Daoy (cell line): ENCODE results near the gene CCSER1. TPM values are rescaled to one million over a fixed set of nuclear protein-coding genes. Genes with fewer than 3 reads are reported as not detected.
"Not testable (repeated sequence)": the region's sequence is repeated elsewhere in the genome, so short reads cannot be mapped to it uniquely, and the experiment has no call there.

Experiments
- DNase-seq: peaks from one replicate; pipeline ENCODE4 v3.0.0-alpha.2; 2015; ENCODE audit warnings: low read depth
- total RNA-seq: library from RNA; depleted of rRNA; stranded (reverse); fragments of >200 nt; shearing (Covaris generic); gene quantifications from 2 replicates; pipeline ENCODE4 v1.2.3, GENCODE V29; 2014

CCSER1 gene
- total RNA-seq, 1 experiment from 2014 or later = 1.0 TPM

DNA sequence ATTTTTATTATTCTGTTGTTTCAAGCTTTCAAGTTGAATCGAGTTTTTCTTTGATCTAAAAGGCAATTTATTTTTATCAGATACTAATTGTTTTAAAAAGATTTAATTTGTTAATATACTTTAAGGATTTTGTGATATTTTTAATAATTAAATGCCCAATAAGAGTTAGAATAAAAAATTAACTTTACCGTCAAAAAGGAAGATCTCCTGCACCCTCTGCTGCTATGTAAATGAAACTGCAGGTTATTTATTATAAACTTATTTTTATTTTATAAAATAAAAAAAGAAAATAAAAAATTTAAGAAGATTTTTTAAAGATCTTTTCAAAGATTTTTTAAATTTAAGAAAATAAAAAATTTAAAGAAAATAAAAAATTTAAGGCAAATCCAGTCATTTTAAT is 166.1 kb downstream of the CCSER1 start:
- no peak for DNase-seq

DNA sequence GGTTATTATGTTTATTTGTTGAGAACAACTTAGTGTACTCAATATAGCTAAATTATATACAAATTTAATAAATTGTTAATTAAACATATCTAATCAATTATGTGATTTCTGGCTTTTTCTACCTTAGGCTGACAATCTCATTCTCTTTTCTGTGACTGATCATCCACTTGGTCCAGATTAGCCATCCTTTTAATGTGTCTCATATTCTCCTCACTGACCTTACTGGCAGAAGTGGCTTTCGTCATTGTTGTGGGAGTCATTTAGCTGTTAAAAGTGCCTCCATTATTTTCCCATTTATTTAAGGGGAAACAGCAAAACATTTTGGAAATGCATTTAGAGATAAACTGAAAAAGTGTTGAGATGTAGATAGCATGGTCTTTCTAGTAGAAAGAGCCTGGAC is 172.2 kb downstream of the CCSER1 start:
- no peak for DNase-seq

DNA sequence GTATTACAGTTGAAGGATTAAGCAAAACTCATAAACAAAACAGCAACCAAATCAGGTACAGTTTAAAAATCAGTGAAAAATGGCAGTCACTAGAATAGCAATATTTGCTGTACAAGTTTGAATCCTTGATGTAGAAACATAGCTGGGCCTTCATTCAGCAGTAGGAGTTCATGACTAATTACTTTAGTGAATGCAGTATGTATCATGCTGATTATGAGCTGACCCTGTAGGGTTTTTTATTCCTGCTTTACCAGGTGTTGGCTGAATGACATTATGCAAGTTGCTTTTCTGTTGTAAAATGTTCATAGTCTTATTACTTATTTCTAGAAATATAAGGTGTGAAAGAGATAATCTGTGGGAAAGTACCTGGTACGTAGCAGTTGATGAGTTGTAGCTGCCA is 179.6 kb downstream of the CCSER1 start:
- DNase-seq = no peak

DNA sequence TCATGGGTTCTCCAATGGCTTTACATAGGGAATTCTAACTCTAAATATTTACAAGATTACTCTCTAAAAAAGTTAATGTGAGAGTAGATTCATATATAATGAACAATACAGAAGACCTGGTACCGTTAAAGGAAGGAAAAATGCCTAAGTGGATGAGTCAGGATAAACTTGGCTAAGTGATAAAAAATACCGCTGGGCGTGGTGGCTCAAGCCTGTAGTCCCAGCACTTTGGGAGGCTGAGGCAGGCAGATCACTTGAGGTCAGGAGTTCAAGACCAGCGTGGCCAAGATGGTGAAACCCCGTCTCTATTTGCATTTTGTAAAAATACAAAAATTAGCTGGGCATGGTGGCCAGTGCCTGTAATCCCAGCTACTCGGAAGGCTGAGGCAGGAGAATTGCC is 189.9 kb downstream of the CCSER1 start:
- peak; percentile 31 for DNase-seq

DNA sequence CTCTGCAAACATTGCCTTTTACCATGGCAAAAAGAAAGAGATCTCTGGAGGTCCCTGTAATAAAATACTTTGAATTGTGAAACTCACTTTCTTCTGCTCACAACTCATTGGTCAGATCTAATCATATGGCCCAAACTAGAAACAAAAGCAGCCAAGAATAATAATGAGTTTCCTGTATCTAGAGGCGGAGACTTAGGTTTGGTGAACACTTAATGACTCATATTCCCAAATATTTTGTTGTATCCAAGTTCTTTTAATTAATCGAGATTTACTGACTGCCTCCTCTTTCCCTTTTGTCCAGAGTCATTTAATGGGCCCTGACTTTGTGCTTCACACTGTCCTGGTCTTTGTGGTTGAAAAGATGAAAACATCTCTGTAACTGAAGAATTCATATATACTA is 190.6 kb downstream of the CCSER1 start:
- DNase-seq = peak; percentile 53

DNA sequence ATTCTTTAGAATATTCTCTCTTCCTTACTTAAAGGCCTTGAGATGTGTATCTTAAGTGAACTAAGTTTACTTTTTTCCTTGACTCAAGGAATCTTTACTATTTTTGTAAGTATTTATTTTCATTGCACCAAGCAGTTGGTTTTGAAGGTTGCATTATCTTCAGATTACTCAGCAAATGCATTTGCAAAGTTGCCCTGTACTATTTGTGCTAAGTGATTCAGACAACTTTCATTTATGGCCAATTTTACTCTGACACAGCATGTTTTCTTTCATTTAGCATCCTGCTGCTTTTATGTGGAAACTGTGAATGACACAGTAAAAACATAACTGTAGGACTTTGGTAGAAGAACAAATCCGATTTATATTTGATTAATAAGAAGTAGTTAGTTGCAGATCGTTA is 191.0 kb downstream of the CCSER1 start:
- peak; percentile 30 for DNase-seq

DNA sequence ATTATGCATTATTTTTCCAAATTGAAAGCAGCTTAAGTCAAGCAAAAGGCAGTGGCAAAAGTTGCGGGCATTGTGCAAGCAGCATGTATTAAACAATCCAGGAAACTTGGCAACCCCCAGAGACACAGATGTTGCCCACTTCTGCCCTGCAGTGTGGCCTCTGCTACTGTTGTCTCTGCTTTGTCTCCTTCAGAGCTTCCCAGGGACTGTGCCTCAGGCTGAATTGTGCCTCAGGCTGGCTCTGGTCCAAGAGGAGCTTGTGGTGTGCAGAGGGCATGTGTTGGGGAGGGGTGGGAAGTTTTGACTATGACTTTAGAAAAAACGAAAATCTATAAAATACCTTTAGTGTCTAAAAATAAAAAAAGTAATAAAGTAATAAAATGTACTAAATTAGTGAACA is 201.4 kb downstream of the CCSER1 start:
- peak; percentile 43 for DNase-seq

DNA sequence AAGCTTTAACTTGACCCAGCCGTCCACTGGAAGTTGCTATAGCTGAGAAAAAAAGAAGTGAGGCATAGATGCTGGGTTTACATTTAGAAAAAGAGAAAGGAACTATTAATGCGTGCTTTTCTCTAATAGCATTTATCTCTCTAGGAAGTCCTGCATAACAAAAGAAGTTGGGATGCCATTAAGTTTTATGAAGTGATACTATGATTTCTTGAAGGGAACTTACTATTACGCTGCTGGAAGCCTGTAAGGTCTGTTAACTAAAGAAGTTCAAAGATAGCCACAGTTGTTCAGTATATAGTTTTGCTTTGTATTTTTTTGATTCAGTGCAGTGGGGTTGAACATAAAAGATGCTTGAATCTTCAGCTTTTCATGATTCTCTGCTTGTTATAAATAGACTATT is 203.4 kb downstream of the CCSER1 start:
- DNase-seq = no peak

DNA sequence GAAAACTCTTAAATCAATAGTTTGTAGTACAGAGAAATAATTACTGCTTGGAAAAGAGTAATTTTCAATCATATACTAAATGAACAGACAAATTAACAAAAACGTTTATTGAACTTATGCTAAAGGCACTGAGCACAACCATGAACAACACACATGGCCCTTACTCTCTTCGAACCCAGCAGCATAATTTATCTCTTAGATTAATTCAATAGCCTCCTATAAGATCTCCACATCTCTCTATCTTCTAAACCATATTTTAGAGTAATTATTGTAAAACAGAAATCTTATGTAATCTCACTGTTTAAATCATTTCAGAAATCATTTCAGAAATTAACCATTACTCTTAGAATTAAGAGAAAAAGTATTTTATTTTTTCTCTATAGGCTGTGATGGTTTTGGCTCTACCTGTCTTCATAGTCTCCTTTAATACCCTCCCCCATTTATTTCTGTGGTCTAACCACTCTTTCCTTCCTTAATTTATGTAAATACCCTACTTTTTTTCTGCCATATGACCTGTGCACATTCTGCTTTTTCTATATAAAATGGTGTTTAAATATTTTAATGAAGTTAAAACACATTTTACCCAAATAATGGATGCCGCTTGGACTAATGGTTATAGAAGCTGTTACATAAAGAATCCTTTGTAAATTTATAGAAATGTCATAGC is 218.5 kb downstream of the CCSER1 start:
- DNase-seq = no peak

DNA sequence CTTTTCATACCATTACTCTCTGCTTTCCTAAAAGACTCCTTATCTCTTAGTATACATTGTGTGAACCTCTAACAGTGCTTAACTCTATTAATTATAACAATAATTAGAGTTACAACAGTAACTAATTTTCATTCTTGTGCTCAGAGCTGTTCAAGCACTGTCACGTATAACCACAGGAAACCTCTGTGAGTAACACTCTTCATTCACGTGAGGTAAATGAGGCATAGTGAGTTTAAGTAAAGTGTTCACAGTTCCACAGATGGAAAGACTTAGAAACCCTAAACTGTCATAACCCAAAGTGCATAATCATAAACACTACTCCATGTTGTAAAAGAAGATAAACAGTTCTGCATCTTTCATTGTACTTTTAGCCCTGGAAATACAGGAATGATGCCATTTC is 222.4 kb downstream of the CCSER1 start:
- DNase-seq = no peak

DNA sequence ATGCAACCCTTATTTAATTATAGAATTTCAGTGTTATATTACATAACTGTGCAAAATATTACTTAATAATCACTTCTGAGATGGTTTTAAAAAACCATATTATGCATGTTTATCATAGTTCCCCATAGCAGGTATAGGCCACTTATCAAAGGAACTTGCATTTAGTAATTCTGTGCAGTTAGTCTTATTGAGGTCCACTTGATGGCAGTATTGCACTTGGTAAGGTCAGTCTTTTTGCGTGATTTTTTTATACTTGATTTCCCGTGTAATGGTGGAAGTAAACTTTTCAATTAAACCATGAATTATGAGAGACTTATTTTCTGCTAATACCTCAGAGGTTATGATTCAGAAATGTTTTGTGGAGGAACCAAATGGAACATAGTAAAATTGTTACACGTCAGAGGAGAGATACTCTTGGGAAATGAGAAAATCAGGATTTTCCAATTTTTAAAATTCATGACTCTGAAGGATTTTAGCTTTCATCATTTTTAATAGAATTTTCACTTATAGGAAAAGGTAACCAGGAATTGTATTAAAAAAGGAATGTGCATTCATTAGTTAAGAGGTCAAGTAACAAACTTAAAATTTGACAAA is 230.0 kb downstream of the CCSER1 start:
- peak; percentile 21 for DNase-seq

DNA sequence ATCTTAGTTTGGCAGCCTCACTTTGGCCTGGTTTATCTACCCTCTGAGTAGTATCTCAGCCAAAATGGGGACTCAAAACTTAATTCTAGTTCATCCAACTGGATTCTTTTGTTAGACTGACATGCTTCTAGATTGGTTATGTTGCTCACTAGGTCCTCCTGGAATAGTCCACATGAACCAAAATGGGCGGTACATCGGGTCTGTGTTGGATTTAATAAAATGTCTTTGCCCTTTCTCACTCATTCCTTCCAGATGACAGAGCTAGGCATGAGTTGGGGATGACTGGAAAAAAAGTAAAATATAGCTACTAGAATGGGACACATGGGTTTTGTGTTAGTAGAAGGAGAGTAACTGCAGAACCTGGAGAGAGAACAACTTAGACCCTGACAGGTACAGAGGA is 247.9 kb downstream of the CCSER1 start:
- DNase-seq = no peak

DNA sequence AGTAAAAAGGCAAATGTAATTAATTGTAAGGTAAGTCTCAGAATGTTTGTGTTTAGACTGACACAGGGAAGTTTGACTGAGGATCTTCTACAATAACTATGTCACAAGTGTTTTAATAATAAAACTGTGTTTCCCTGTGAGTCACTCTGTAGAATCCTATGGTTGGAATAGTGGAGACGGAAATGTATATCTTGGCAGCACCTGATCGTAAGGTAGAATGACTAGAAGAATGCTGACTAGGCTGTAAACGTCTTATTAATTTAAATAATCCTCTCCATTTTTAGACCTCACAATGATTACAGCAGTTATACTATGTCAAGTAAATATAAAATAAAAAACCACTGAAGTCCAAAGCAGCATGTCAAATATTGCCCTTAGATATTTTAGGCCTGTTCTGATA is 266.0 kb downstream of the CCSER1 start:
- DNase-seq = no peak

DNA sequence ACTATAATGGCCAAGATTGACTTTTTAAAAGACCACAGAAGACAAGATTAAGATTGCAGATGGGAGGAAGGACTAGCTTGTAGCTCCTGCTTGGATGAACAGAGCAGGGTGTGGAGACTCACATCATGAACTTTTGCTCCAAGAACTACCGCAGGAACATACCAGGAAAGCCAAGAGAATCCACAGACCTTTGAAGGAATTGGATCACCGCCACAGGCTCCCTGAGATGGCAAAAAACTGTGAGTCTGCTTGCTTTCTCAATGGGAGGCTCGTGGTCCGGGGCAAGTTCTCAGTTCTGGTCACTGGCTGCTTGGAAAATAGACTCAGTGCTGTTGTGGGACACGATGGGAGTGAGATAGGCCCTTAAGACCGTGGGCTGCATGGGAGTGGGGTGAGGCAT is 276.6 kb downstream of the CCSER1 start:
- DNase-seq = no peak

DNA sequence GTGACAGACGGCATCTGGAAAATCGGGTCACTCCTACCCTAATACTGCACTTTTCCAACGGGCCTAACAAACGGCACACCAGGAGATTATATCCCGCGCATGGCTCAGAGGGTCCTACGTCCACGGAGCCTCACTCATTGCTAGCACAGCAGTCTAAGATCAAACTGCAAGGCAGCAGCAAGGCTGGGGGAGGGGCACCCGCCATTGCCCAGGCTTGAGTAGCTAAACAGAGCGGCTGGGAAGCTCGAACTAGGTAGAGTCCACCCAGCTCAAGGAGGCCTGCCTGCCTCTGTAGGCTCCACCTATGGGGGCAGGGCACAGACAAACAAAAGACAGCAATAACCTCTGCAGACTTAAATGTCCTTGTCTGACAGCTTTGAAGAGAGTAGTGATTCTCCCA is 280.7 kb downstream of the CCSER1 start:
- not testable (repeated sequence) for DNase-seq

DNA sequence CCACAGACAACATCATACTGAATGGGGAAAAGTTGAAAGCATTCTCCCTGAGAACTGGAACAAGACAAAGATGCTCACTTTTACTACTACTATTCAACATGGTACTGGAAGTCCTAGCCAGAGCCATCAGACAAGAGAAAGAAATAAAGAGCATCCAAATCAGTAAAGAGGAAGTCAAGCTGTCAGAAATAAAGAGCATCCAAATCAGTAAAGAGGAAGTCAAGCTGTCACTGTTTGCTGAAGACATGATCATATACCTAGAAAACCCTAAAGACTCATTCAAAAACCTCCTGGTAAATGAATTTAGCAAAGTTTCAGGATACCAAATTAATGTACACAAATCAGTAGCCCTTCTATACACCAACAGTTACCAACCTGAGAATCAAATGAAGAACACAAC is 285.6 kb downstream of the CCSER1 start:
- DNase-seq = not testable (repeated sequence)

DNA sequence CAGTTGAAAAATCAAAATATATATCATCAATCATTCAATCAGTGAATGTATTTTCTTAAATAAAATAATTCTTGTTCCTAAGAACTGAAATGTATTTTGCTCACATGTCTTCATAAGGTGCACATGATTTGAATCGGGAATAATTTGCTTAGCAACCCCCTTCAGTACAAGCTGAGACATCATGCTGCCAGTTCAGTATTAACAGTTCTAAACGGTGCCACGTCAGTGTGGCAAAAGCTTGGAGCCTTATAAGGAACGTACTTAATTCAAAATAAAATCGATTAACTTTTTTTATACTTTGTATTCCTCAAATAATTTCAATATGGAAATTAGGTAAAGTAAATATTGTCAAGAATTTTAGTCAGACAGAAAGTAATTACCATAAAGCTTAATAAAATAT is 287.9 kb downstream of the CCSER1 start:
- no peak for DNase-seq

DNA sequence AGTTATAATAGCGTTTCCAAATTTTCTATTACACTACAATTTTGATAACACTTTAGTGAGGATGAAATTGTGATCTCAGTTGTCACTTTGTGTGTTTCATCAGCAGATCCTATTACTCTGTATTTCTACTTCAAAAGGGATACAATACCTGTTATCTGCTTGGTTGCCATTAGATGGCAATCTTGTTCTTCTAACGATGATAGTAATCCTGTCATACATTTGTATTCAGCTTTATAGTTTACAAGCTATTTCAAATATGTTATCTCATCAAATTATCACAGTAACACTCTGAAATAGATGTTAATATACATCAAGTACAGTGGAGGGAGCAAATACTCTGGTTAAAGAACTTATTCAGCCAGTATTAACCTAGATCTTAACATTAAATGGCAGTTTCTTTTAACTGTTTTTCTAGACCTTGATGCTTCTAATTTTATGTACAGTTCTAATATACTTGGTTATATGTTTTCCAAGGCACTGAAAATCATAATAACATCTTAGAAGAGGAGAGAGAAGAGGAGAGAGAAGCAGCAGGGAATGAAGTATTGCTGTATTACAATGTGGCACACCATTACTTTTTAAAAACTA is 292.0 kb downstream of the CCSER1 start:
- peak; percentile 8 for DNase-seq

DNA sequence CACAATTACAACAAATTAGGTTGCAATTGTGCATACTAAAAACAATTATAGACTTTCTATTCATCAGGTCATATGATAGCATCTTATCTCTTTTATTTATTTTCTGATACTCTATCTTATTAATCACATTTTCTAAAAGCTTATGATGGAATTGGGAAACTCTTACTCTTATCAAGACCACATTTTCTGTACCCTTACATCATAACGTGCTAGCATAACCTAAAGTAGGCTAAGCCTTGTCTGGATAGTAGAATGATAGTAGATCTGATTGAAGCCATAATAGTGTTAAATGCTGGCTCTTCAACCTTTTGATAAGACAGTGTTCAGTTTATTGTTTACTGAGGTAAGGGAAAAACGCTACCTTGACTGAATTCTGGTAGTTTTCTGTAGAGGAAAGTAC is 294.0 kb downstream of the CCSER1 start:
- no peak for DNase-seq

DNA sequence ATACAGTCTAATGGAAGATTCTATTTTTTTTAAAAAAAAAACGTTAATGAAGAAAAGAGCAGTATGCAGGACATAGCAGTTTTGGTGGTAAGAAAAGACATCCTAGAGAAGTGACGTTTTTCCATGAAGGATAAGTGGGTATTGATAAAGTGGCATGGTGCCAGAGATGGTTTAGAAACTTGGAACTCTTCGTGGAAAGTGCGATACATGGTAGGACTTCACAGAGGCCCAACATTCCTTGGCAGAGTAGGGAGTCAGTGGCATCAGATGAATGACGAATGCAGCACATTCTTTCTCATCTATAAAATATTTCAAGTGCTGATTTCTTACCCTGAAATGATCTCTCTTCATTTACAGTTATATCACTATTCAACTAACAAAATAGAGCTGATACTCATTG is 298.7 kb downstream of the CCSER1 start:
- no peak for DNase-seq

DNA sequence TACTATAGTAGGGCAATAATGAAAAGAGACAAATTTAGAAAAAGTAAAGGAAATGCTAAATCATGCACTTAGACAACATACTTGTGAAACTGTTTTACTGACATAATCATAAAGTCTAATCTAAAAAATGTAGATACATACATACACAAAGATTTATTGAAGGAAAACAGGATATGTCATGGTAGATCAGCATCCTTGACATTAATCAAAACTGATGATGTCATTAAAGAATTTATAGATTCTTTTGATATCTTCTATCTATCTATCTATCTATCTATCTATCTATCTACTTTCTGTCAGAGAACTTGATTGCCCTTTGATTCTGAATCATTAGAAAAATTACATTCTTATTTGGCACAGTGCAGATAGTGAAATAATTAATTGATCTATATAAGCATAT is 311.3 kb downstream of the CCSER1 start:
- no peak for DNase-seq

DNA sequence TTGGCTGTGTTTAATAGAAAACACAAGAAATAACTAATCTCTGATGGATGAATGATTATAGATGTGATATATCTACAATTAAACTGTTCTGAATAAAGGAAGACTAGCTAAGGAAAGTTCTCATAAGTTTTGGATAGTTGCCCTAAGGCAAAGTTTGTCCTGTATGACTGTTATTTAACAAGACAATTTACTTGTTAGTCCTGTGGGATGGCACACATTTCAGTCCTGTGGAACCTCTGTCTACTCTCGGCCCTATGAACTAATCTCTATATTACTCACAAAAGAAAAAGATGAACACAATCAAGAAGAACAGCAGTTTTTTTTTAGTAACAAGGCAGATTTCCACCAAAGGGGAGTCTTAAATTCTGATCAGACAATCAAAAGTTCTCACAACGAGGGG is 314.6 kb downstream of the CCSER1 start:
- no peak for DNase-seq

DNA sequence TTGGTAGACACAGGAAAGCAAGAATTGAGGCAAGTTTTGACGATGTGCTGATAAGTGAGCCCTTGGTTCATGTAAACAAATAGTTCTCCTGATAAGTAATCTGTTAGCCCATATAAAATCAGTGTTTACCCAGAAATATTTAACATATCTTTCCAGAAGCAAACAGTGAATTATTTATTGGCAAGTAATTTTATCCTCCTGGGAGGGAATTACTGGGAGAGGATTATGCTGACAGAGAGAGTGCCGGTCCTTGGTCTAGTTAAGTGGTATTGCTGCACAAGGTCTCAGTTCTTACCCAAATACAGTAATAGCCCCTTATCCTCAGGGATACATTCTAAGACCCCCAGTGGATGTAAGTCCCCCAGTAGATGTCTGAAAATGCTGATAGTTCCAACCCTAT is 315.4 kb downstream of the CCSER1 start:
- no peak for DNase-seq

DNA sequence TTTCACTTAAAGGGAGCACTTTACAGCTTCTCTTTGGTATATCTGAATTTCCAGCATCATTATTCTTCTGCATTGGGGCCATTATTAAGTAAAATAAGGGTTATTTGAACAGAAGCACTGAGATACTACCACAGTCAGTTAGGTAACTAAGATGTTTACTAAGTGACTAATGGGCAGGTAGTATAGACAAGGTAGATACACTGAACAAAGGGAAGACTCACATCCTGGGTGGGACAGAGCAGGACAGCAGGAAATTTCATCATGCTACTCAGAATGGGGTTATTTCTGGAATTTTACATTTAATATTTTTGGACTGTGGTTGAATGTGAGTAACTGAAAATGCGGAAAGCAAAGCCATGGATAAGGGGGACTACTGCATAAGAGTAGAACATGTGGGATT is 316.0 kb downstream of the CCSER1 start:
- no peak for DNase-seq
